HUDEP-2 (cell line): ENCODE data around the gene CTNNA1.
"Not testable (repeated sequence)": the region's sequence is repeated elsewhere in the genome, so short reads cannot be mapped to it uniquely, and the experiment has no call there.

Experiments used
- DNase-seq, 76 experiments: peaks; one replicate each; lab custom pipeline; 2025; ENCODE audit not compliant: unreplicated experiment in 76 of 76; lab: John Stamatoyannopoulos, UW

Gene CTNNA1

GRCh38 chr5:138883211-138883610, 130.0 kb downstream of the CTNNA1 start:
- no peak for DNase-seq

- no peak for DNase-seq
Observed at GRCh38 chr5:138884094-138884493, 130.9 kb downstream of the CTNNA1 start.

DNA sequence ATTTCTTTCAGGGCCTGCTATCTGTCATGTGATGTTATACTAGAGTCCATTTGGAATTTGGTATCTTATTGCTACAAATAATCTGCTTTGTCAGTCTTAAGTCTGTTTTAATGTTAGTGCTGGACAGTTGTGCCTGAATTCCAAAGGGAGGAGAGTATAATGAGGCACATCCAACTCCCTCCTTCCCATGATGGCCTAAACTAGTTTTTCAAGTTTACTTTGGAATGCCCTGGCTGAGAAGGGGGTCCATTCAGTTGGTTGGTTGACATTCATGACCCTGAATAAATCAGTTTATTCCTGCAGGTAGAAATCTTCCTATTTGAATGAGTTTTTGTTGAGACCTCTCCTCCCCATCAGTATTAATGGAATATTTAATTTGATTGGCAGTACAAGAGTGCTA, 131.3 kb downstream of the CTNNA1 start:
- no peak for DNase-seq

DNA sequence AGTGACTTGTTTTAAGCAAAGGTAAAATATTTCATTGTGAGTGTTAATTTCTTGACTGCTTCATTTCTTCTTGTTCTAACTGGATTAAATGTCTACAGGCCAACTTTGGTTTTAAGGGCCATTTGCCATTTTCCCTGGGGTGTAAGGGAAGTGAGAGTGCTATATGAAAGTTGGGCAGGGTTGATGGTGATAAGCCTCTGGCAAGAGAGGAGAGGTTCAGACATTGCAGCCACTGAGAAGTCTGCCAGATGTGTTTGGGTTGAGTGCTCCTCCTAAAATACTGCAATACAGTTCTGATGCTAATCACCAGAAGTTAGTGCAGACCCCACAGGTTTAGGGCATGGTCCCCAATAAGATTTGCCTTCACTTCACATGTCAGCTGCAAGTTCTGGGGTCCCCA, 136.8 kb downstream of the CTNNA1 start:
- DNase-seq, result no peak

GRCh38 chr5:138890644-138891043, 137.4 kb downstream of the CTNNA1 start:
- DNase-seq, result no peak

DNA sequence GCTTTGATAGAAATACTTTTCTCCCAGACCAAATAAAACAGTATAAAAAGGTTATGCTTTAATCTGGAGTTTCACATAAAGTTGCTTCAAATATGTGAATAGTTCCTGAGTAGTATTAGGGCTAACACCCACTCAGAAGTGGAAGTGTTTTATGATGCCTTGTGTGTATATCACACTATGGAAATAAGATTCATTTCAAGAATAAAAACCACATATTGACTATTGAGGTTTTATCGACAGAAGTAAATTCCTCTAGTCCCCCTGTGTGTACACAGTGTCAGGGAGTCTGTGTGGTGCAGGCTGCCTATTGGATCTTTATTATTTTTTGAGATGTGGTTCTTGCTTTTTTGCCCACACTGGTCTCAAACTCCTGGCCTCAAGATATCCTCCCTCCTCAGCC, 142.7 kb downstream of the CTNNA1 start:
- DNase-seq, result no peak

- no peak for DNase-seq
Observed at GRCh38 chr5:138898299-138898698, 145.1 kb downstream of the CTNNA1 start.

GRCh38 chr5:138898742-138899141, 145.5 kb downstream of the CTNNA1 start:
- no peak for DNase-seq

DNA sequence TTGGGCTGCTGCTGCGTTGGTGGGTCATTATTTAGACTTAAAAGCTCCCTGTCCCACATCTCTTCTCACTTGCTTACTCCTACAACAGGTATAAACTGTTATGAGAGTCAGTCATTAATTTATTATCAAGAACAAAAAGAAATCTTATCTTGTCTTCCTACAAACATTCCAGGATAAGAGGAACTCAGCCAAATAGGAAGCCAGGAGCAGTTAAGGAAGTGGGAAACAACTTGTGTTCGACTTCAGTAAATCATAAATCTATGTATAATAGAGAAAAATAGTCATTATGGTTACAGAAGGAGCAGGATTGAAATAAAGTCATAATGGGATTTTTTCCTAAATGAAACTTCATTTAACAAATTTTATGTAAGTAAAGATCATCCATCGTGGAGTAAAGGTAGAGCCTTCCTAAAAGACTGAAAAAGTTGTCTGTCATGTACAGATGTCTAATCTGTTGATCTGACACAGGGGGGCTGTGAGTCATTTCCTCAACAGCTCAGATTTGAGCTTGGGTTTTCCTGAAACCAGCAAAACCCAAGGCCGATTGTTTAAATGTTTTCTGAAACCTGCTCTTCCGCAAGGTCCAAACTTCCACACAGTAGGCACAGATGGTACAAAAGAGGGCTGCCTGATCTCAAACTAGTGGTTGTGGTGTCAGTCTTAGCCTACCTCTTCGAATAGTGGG, 147.2 kb downstream of the CTNNA1 start:
- no peak for DNase-seq

DNA sequence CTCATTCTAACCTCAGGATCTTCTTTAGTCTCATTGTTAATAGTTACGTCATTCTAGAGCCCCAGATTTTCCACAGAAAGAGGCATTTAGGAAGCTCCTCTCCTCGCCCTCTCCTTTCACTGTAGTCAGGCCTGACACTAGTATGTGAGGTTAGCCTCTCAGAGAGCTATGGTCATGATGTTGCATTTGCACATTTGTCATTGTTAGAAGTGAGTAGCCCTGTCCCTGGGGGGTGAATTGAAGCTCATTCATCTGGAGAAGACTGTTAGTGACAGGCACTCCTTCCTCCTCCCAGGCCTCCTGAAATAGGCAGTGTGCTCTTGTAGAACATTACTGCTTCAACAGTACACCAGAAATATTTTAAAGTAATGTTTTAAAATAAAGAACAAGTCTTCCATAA, 148.5 kb downstream of the CTNNA1 start:
- DNase-seq, result no peak

DNA sequence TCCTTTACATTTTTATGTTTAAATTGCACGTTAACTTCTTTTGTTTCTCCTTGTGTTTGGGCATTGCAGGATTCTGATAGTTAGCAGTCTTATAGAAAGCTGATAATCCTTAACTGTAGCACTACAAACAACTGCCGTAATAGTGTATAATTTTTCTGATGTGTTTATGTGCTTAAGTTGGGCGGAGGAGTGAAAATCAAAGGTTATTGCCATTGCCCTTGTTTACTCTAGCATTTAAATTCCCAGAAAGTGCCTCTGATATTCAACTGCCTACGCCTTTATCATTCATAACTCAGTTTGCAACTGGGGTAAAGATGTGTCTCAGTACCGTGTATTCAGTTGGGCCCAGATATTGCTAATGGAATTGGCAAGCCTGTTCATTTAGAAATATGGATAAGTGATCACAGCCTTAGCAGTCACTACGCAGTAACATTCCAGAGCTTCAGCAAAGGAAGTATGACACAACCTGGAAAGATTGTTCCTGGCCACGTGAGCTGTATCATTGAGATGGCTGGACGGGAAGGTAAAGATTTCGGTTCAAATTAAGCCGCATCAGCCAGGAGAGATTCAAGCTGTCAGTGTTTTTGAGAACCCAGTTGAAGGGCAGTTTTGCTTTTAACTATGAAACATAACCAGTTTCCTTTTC, 150.0 kb downstream of the CTNNA1 start:
- no peak for DNase-seq

GRCh38 chr5:138905541-138905940, 152.3 kb downstream of the CTNNA1 start:
- no peak for DNase-seq

GRCh38 chr5:138909734-138910133, 156.5 kb downstream of the CTNNA1 start:
- DNase-seq, result no peak

DNA sequence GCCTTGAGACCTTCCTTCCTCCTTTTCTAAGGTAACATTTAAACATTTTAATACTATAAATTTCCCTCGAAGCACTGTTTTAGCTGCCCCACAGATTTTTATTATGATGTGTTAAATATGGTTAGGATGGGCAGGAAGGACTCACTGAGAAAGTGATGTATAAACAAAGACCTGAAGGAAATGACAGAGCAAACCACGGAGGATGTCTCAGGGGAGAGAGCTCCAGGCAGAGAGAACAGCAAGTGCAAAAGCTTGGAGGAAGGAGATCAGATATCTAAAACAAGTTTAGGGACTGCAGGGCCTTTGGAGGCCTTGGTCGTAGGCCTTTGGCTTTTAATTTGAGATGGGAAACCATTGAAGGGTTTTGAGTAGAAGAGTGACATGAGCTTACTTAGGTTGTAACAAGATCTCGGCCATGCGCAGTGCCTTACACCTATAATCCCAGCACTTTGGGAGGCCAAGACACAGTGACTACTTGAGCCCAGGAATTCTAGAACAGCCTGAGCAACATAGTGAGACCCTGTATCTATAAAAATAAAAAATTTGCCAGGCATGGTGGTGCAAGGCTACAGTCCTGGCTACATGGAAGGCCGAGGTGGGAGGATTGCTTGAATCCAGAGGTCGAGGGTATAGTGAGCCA, 157.4 kb downstream of the CTNNA1 start:
- no peak for DNase-seq

DNA sequence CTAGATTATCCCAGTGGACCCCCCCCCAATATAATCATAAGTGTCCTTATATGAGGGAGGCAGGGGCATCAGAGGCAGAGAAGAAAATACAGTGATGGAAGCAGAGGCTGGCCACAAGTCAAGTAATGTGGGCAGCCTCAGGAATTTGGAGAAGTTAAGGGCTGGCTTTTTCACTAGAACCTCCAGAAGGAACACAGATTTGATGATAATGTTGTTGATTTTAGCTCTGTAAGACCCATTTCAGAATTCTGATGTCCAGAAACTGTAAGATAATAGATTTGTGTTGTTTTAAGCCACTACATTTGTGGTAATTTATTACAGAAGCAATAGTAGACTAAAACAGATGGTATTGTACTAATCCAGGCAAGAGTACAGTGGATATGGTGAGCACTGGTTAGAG, 158.2 kb downstream of the CTNNA1 start:
- no peak for DNase-seq

DNA sequence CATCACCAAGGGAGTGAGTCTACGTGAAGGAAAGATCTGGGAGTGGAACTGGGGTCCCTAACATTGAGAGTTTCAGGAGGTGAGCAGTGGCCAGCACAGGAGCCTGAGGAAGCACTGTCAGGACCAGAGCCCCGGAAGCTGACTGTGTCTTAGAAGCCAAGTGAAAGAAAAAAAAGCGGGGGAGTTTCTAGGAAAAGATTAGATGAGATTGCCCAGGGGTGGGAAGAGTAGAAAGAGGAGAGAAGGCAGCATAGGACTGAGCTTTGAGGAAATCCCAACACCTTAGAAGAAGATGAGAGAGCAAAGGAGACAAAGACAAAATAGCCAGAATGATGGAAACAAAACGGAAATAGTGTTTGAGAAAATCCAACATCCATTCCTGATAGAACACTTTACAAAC, 158.9 kb downstream of the CTNNA1 start:
- no peak for DNase-seq

GRCh38 chr5:138913773-138914172, 160.5 kb downstream of the CTNNA1 start:
- no peak for DNase-seq

DNA sequence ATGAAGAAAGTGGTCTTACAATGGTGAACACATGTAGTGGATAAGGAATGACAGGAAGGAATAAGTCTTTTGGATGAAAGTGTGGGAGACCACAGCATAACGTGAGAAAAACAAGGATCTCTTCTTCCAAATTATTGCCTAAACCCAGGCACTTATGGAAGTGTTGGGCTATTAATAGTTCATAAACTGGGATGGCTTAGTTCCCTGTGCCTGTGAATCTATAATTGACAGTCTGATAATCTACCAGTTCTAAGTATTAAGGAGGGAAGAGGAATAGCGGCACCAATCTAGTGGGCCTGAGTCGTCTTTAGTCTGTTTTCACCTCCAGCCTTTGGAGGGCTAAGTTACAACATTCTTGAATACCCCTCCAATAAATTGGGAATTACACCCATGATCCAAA, 161.1 kb downstream of the CTNNA1 start:
- no peak for DNase-seq

- DNase-seq, result no peak
Observed at GRCh38 chr5:138918686-138919085, 165.5 kb downstream of the CTNNA1 start.

DNA sequence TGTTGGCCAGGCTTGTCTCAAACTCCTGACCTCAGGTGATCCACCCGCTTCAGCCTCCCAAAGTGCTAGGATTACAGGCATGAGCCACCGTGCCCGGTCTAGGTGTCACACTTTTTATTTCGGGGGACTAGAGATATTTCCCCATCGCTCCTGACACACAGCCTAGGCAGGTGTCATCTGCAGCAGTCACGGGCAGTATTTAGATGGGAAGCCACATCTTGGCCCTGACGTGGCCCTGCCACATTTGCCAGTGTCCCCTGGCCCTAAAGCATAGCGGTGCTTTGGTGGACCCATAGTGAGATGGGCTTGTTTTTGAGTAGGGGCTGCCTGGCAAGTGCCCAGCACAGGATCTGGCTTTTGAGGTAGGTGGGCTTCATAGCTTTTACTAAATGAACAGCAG, 167.0 kb downstream of the CTNNA1 start:
- no peak for DNase-seq

GRCh38 chr5:138921362-138921761, 168.1 kb downstream of the CTNNA1 start:
- not testable (repeated sequence) for DNase-seq

- no peak for DNase-seq
Observed at GRCh38 chr5:138922494-138922893, 169.3 kb downstream of the CTNNA1 start.
